ENCODE data around the gene DIMT1.

DIMT1 gene

DNA sequence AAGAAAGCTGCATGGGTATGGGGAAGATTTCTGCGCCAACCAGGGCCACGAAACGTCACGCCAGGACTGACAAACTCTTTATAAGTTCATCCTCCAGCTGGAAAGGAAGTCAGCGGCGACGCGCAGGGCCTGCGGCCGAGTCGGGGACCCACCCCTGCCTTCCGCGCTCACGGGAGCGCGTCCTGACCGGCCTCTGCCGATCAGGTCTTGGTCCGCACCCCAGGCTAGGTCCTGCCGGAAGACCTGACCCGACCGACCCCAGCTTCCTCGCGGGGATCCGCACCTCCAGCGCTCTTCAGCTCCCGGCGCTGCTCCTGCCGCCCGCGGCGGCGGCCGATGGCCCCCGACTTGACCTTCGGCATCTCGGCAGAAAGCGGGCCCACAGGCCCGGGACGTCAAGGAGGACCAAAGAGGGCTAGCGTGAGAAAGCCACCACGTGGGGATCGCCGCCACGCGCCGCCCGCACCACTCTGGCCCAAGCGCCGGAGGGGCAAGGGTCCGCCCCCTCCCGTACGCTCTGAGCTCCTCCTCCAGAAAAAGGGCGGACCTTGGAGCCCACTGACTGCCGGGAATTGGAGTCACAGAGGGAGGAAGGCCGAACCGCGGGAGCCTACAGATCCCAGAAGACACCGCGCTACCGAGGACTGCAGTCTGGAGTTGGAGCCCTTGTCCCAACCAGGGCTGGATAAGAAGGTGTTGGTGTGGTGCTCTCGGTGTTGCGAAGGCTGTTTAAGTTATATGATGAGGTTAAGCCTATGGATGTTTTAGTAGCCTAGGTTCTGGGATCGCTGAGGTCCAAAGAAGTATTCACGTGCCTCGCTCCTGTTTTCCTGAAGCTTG is at the start of gene DIMT1:
TSS of gene DIMT1 (minus strand) at position 495 of the 840 bp plus-strand sequence. CDS start at position 362, 133 bp downstream.
- peak; percentile 85 for DNase-seq (ENCODE audit: low read depth)

DNA sequence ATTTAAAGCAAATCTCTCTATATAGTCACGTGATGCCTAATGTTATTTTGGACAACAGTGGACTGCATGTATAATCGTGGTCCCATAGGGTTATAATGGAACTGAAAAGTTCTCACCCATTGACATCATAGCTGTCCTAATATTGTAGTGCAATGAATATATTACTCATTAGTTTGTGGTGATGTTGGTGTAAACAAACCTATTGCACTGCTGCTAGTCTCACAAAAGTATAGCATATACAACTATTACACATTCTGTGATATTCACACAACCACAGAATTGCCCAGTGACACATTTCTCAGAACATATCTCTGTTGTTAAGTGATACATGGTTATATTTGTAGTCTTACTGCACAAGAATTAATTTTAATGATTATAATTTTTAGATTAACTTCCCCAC is 46.6 kb upstream of the DIMT1 start:
- DNase-seq (ENCODE audit: low read depth) = no peak

- DNase-seq (ENCODE audit: low read depth) = no peak
These were observed 44.8 kb upstream of the DIMT1 start for GRCh38 chr5:62448528-62448927.

GRCh38 chr5:62432621-62433064 is 28.9 kb upstream of the DIMT1 start:
- no peak for DNase-seq (ENCODE audit: low read depth)

GRCh38 chr5:62431735-62432620 is 28.3 kb upstream of the DIMT1 start:
- no peak for DNase-seq (ENCODE audit: low read depth)

DNA sequence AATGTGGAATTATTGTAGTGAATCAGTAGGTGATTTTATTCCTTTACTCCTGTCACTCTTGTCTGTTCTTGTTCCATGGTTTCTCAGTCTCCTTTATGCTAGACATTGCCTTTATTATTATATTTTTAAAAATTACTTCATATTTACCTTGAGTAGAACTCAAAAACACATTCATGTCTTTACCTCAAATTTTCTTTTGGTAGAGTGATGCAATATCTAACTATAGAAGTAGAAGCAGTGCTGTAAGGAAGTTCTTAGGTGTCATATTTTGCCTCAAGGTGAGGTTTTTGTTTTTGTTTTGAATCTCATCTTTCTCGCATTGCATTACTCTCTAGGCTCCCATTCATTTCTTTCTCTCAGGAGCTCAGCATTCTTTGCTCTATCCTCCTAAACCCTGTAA is 21.1 kb upstream of the DIMT1 start:
- DNase-seq (ENCODE audit: low read depth) = no peak

- no peak for DNase-seq (ENCODE audit: low read depth)
These were observed 17.7 kb upstream of the DIMT1 start for GRCh38 chr5:62421414-62421813.

- no peak for DNase-seq (ENCODE audit: low read depth)
These were observed 15.9 kb upstream of the DIMT1 start for GRCh38 chr5:62419609-62420008.

DNA sequence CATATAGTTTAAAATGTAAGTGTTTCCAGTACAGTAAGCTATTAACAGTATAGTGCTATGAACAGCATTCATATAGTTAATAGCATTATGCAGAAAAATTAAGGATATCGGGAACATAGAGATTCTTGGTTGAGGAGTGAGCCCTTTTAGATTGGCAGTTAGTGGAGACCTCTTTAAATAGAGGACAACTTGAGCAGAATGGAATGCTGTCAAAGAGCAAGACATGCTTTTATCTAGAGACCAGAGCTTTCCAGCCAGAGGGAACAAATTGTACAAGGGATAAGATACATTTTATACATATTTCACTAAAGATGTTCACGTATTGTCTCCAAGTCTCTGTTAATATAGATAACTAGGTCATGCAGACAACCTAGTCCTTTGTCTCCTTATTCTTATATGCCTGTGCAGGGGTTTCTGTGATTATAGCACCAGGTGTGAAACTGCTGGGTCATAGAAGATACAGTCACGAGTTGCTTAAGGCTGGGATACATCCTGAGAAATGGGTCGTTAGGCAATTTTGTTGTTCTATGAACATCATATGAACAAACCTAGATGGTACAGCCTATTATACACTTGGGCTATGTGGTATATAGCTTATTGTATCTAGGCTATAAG is 14.9 kb upstream of the DIMT1 start:
- DNase-seq (ENCODE audit: low read depth) = no peak

DNA sequence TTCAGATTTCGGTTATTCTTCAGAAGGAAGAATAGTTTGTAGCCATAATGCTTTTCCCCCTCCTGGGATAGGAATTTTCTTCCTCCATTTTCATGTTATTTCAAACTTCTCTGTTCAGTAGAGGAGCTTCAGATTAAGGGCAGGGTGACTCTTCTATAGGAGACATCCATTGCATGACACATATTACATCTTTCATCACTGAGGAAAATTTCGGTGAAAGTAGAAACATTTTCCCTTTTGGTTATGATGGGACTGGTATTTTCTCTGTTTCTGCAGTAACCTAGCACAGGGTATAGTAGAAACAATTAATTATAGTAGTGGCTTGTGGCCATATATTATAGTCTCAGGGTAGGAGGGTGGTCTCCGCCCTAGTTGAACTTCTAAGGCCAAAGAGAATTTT is 10.0 kb upstream of the DIMT1 start:
- DNase-seq (ENCODE audit: low read depth) = no peak

GRCh38 chr5:62412549-62413329 is 9.0 kb upstream of the DIMT1 start, which contains the start of gene IPO11:
Gene IPO11, plus strand, starts transcription at chr5:62412763. Its CDS starts 24,517 bp downstream, at chr5:62437280.
- peak; percentile 97 for DNase-seq (ENCODE audit: low read depth)

- no peak for DNase-seq (ENCODE audit: low read depth)
These were observed 8.3 kb downstream of the DIMT1 start for GRCh38 chr5:62395210-62395950.

GRCh38 chr5:62386824-62387223 is 16.9 kb downstream of the DIMT1 start:
- DNase-seq (ENCODE audit: low read depth) = no peak

GRCh38 chr5:62385816-62386400 is 17.8 kb downstream of the DIMT1 start:
- DNase-seq (ENCODE audit: low read depth) = no peak

- no peak for DNase-seq (ENCODE audit: low read depth)
These were observed 18.6 kb downstream of the DIMT1 start for GRCh38 chr5:62385131-62385530.

DNA sequence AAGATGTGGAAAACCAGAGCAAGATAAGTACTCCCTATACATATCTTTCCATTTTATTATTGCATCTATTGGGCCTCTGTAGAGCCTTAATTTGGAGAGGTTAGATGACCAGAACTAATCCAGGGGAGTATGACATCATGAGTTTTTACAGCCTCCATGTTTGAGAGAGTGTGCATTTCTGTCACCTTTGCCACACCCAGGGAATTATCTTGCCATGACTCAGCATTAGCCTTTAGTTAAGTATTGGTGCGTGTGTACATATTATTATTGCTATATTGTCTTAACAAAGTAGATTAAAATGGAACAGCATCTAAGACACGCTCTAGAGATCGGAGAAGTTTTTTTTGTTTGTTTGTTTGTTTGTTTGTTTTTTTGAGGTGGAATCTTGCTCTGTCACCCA is 27.6 kb downstream of the DIMT1 start:
- no peak for DNase-seq (ENCODE audit: low read depth)

- no peak for DNase-seq (ENCODE audit: low read depth)
These were observed 28.1 kb downstream of the DIMT1 start for GRCh38 chr5:62375627-62376026.

- DNase-seq (ENCODE audit: low read depth) = no peak
These were observed 29.6 kb downstream of the DIMT1 start for GRCh38 chr5:62374090-62374489.

- DNase-seq (ENCODE audit: low read depth) = no peak
These were observed 30.3 kb downstream of the DIMT1 start for GRCh38 chr5:62373382-62373781.

DNA sequence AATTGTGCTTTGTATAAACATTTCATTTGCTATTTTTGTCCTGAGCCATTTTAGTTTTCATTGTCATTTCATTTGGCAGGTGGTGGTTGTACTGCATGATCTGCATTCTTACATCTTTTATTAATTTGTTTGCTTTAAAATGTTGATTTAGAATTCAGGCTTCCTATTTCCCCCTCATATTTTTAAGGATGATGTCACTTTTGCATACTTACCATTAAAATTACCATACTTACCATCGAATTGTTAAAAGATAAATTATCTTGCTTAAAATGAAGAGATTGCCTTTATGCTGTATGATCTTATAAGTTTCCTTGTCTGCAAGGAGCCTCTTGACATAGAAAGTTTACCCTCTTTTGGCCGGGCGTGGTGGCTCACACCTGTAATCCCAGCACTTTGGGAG is 31.1 kb downstream of the DIMT1 start:
- DNase-seq (ENCODE audit: low read depth) = no peak

DNA sequence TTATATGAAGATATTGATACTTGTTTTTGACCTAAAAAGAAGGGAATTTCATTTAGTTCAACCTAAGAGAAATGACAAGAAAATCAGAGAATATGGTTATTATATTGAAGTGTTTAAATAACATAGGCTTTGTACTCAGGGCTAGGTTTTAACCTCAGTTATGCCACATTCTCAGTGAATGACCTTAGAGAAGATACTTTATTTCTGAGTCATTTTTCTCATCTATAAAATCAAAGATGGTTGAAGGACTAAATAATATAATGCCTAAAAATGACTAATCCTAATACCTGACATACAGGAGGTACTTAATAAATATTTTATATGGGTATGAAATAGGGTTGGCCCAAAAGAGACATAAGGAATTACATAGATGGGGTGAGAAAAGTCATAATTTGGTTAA is 32.3 kb downstream of the DIMT1 start:
- DNase-seq (ENCODE audit: low read depth) = no peak

Measured in HS-5 (cell line).